ENCODE results near the gene MLNR.

MLNR gene

DNA sequence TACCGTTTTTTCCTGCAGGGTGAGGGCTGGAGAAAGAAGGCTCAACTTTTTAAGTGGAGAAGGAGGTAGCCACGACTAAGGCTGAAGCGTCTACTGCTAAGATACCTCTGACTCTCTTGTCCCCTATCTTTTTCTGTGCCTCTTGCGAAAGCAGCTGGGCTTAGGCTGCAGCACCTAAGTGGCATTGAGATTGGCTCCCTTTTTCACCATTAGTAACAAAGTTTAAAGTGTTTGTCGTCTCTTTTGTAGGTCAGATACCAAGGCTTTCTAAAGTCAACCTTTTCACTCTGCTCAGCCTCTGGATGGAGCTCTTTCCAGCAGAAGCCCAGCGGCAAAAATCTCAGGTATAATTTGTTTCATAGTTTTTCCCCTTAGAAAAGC is 28.5 kb downstream of the MLNR start (continued):
- TF ChIP-seq, protein P1, sequence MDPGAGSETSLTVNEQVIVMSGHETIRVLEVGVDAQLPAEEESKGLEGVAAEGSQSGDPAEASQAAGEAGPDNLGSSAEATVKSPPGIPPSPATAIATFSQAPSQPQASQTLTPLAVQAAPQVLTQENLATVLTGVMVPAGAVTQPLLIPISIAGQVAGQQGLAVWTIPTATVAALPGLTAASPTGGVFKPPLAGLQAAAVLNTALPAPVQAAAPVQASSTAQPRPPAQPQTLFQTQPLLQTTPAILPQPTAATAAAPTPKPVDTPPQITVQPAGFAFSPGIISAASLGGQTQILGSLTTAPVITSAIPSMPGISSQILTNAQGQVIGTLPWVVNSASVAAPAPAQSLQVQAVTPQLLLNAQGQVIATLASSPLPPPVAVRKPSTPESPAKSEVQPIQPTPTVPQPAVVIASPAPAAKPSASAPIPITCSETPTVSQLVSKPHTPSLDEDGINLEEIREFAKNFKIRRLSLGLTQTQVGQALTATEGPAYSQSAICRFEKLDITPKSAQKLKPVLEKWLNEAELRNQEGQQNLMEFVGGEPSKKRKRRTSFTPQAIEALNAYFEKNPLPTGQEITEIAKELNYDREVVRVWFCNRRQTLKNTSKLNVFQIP (CRISPR knock-in tag; IDR thresholded peaks at IDR 0.05; ENCODE audit: borderline replicate concordance, low read depth) = no peak
- TF ChIP-seq, protein P2, sequence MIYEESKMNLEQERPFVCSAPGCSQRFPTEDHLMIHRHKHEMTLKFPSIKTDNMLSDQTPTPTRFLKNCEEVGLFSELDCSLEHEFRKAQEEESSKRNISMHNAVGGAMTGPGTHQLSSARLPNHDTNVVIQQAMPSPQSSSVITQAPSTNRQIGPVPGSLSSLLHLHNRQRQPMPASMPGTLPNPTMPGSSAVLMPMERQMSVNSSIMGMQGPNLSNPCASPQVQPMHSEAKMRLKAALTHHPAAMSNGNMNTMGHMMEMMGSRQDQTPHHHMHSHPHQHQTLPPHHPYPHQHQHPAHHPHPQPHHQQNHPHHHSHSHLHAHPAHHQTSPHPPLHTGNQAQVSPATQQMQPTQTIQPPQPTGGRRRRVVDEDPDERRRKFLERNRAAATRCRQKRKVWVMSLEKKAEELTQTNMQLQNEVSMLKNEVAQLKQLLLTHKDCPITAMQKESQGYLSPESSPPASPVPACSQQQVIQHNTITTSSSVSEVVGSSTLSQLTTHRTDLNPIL (CRISPR knock-in tag; IDR thresholded peaks at IDR 0.05; ENCODE audit: low read depth) = no peak
- TF ChIP-seq ZC3H10 (CRISPR knock-in tag; IDR thresholded peaks at IDR 0.05) (no peak), OSR1 (CRISPR knock-in tag; IDR thresholded peaks at IDR 0.05) (no peak), ESRRG (CRISPR knock-in tag; IDR thresholded peaks at IDR 0.05) (no peak), ISL1 (CRISPR knock-in tag; IDR thresholded peaks at IDR 0.05) (no peak), GLIS3 (CRISPR knock-in tag; IDR thresholded peaks at IDR 0.05) (no peak), ZNF8 (CRISPR knock-in tag; IDR thresholded peaks at IDR 0.05) (no peak), ZFP30 (CRISPR knock-in tag; IDR thresholded peaks at IDR 0.05) (no peak)
- TF ChIP-seq, protein P3, sequence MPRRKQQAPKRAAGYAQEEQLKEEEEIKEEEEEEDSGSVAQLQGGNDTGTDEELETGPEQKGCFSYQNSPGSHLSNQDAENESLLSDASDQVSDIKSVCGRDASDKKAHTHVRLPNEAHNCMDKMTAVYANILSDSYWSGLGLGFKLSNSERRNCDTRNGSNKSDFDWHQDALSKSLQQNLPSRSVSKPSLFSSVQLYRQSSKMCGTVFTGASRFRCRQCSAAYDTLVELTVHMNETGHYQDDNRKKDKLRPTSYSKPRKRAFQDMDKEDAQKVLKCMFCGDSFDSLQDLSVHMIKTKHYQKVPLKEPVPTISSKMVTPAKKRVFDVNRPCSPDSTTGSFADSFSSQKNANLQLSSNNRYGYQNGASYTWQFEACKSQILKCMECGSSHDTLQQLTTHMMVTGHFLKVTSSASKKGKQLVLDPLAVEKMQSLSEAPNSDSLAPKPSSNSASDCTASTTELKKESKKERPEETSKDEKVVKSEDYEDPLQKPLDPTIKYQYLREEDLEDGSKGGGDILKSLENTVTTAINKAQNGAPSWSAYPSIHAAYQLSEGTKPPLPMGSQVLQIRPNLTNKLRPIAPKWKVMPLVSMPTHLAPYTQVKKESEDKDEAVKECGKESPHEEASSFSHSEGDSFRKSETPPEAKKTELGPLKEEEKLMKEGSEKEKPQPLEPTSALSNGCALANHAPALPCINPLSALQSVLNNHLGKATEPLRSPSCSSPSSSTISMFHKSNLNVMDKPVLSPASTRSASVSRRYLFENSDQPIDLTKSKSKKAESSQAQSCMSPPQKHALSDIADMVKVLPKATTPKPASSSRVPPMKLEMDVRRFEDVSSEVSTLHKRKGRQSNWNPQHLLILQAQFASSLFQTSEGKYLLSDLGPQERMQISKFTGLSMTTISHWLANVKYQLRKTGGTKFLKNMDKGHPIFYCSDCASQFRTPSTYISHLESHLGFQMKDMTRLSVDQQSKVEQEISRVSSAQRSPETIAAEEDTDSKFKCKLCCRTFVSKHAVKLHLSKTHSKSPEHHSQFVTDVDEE (CRISPR knock-in tag; IDR thresholded peaks at IDR 0.05) = no peak

DNA sequence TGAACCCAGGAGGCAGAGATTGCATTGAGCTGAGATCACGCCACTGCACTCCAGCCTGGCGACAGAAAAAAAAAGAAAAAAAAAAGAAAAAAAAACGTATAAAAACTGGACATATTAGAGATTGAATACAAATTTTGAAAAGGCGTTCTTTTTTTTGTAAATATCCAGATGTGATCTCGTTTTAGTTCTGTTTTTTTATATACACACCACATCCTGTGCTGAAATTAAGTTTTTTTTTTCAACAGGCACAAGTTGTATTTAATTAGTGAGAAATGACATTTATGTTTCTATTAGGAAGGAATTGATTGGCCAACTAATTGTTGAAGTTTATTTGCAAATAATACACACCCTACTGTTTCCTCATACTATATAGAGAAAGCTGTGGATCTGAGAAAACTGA is 31.2 kb downstream of the MLNR start:
- no peak for TF ChIP-seq TCF4 (CRISPR knock-in tag; IDR thresholded peaks at IDR 0.05; ENCODE audit: borderline replicate concordance)
- TF ChIP-seq OSR1 (CRISPR knock-in tag; IDR thresholded peaks at IDR 0.05) = no peak
- no peak for TF ChIP-seq ZC3H10 (CRISPR knock-in tag; IDR thresholded peaks at IDR 0.05)
- TF ChIP-seq, protein P2 (CRISPR knock-in tag; IDR thresholded peaks at IDR 0.05; ENCODE audit: low read depth) = no peak
- TF ChIP-seq TOX (CRISPR knock-in tag; IDR thresholded peaks at IDR 0.05; ENCODE audit: borderline replicate concordance) = no peak
- no peak for TF ChIP-seq ZFP30 (CRISPR knock-in tag; IDR thresholded peaks at IDR 0.05)
- TF ChIP-seq ZFP3 (CRISPR knock-in tag; IDR thresholded peaks at IDR 0.05) = no peak
- TF ChIP-seq GLIS3 (CRISPR knock-in tag; IDR thresholded peaks at IDR 0.05) = no peak
- TF ChIP-seq ZNF565 (CRISPR knock-in tag; conservative IDR thresholded peaks at IDR 0.05; ENCODE audit: low read depth) = no peak
- TF ChIP-seq ZNF70 (CRISPR knock-in tag; IDR thresholded peaks at IDR 0.05) = no peak
- no peak for TF ChIP-seq PPARA (CRISPR knock-in tag; IDR thresholded peaks at IDR 0.05; ENCODE audit: borderline replicate concordance)
- TF ChIP-seq, protein P3 (CRISPR knock-in tag; IDR thresholded peaks at IDR 0.05) = no peak
- no peak for TF ChIP-seq BACH2 (CRISPR knock-in tag; IDR thresholded peaks at IDR 0.05; ENCODE audit: borderline replicate concordance)
- TF ChIP-seq, protein P4, sequence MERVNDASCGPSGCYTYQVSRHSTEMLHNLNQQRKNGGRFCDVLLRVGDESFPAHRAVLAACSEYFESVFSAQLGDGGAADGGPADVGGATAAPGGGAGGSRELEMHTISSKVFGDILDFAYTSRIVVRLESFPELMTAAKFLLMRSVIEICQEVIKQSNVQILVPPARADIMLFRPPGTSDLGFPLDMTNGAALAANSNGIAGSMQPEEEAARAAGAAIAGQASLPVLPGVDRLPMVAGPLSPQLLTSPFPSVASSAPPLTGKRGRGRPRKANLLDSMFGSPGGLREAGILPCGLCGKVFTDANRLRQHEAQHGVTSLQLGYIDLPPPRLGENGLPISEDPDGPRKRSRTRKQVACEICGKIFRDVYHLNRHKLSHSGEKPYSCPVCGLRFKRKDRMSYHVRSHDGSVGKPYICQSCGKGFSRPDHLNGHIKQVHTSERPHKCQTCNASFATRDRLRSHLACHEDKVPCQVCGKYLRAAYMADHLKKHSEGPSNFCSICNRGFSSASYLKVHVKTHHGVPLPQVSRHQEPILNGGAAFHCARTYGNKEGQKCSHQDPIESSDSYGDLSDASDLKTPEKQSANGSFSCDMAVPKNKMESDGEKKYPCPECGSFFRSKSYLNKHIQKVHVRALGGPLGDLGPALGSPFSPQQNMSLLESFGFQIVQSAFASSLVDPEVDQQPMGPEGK (CRISPR knock-in tag; IDR thresholded peaks at IDR 0.05; ENCODE audit: borderline replicate concordance) = no peak
- TF ChIP-seq, protein P1 (CRISPR knock-in tag; IDR thresholded peaks at IDR 0.05; ENCODE audit: borderline replicate concordance, low read depth) = no peak
- TF ChIP-seq SNAI2 (CRISPR knock-in tag; IDR thresholded peaks at IDR 0.05) = no peak
- ATAC-seq = no peak
